K562 (cell line): Measurements from ENCODE around the gene PI4K2A. TPM values are rescaled to one million over a fixed set of nuclear protein-coding genes. Genes with fewer than 3 reads are reported as not detected.
A peak's percentile ranks its signal among the peaks of the same experiment; 100 is the strongest.

ENCODE experiments used
- CEBPG ChIP-seq, 3 experiments: fragments of 200-800 bp in 1 of 3; sonication (Bioruptor generic) in 1 of 3; sonication (generic) in 1 of 3; formaldehyde crosslinking in 1 of 3; IDR thresholded peaks in 2 of 3; conservative IDR thresholded peaks in 1 of 3; 2 replicates each; pipeline versions ENCODE4 v1.6.1 to v1.8.0; 2016 to 2022; ENCODE audit warnings: missing compliant biosample characterization in 2 of 3, missing genetic modification characterization in 2 of 3, mild to moderate bottlenecking in 1 of 3, missing genetic modification reagents in 1 of 3
- DPF2 ChIP-seq: fragments of 450-650 bp; IDR thresholded peaks from 2 replicates; pipeline ENCODE4 v1.6.1; 2016
- ESRRB ChIP-seq: fragments of 250-450 bp; sonication (Bioruptor Pico); IDR thresholded peaks from 2 replicates; pipeline ENCODE4 v1.5.0; 2020; ENCODE audit warnings: mild to moderate bottlenecking, moderate library complexity, borderline replicate concordance
- EWSR1 ChIP-seq: fragments of 450-650 bp; IDR thresholded peaks from 2 replicates; pipeline ENCODE4 v1.6.1; 2018; ENCODE audit warnings: borderline replicate concordance, mild to moderate bottlenecking, low read depth, moderate library complexity; ENCODE audit not compliant: partially characterized antibody
- FOXK2 ChIP-seq, 2 experiments: fragments of 450-650 bp; IDR thresholded peaks in 1 of 2; conservative IDR thresholded peaks in 1 of 2; 2 replicates each; pipeline ENCODE4 v1.6.1; 2016; ENCODE audit warnings: low read depth in 2 of 2, mild to moderate bottlenecking in 1 of 2
- HMBOX1 ChIP-seq: sonication (generic); IDR thresholded peaks from 2 replicates; pipeline ENCODE4 v1.6.1; 2016
- MBD2 ChIP-seq: sonication (generic); IDR thresholded peaks from 2 replicates; pipeline ENCODE4 v1.6.1; 2016; ENCODE audit warnings: low read depth, borderline replicate concordance
- MLLT1 ChIP-seq, 2 experiments: fragments of 450-650 bp; IDR thresholded peaks; 2 replicates each; pipeline ENCODE4 v1.6.1; 2016
- NCOA2 ChIP-seq, 2 experiments: fragments of 450-650 bp; IDR thresholded peaks; 2 replicates each; pipeline ENCODE4 v1.6.1; 2018; ENCODE audit warnings: mild to moderate bottlenecking in 2 of 2, moderate library complexity in 1 of 2; ENCODE audit not compliant: partially characterized antibody in 2 of 2
- NCOA4 ChIP-seq: fragments of 450-650 bp; IDR thresholded peaks from 2 replicates; pipeline ENCODE4 v1.6.1; 2018; ENCODE audit warnings: mild to moderate bottlenecking; ENCODE audit not compliant: partially characterized antibody
- POLR2G ChIP-seq: fragments of 200-400 bp; formaldehyde crosslinking; IDR thresholded peaks from 2 replicates; pipeline ENCODE4 v1.6.1; 2017; ENCODE audit warnings: low read depth, mild to moderate bottlenecking, antibody characterized with exemption, low read length, moderate library complexity
- POLR2H ChIP-seq: IDR thresholded peaks from 2 replicates; pipeline ENCODE4 v1.6.1; 2016; ENCODE audit warnings: missing genetic modification characterization, low read depth, mild to moderate bottlenecking, control low read depth, missing compliant biosample characterization, moderate library complexity
- RNF219 ChIP-seq: fragments of 250-450 bp; sonication (Bioruptor Pico); IDR thresholded peaks from 2 replicates; pipeline ENCODE4 v1.5.0; 2022; ENCODE audit warnings: mild to moderate bottlenecking
- TEAD1 ChIP-seq, 2 experiments: fragments of 450-650 bp in 1 of 2; sonication (generic) in 1 of 2; formaldehyde crosslinking; IDR thresholded peaks; 2 replicates each; pipeline versions ENCODE4 v1.4.0 to v1.8.0; 2020 to 2022; ENCODE audit warnings: mild to moderate bottlenecking in 2 of 2, missing genetic modification reagents in 1 of 2
- WHSC1 ChIP-seq: IDR thresholded peaks from one replicate; pipeline ENCODE4 v1.6.1; 2012; ENCODE audit warnings: low read length, control low read depth, inconsistent platforms
- ZBTB17 ChIP-seq: fragments of 450-650 bp; formaldehyde crosslinking; IDR thresholded peaks from 2 replicates; pipeline ENCODE4 v1.4.0; 2020; ENCODE audit warnings: mild to moderate bottlenecking
- ZBTB7A ChIP-seq: IDR thresholded peaks from 2 replicates; pipeline ENCODE4 v1.6.1; 2011; ENCODE audit warnings: low read depth, mild to moderate bottlenecking, low read length, moderate library complexity, borderline replicate concordance; ENCODE audit not compliant: control insufficient read depth
- ZNF347 ChIP-seq: fragments of 450-650 bp; formaldehyde crosslinking; IDR thresholded peaks from 2 replicates; pipeline ENCODE4 v1.4.0; 2020; ENCODE audit warnings: low read depth, mild to moderate bottlenecking, moderate library complexity
- ZNF57 ChIP-seq: fragments of 450-650 bp; formaldehyde crosslinking; IDR thresholded peaks from 2 replicates; pipeline ENCODE4 v1.4.0; 2020; ENCODE audit warnings: mild to moderate bottlenecking, moderate library complexity
- ZNF76 ChIP-seq: fragments of 250-450 bp; sonication (Bioruptor Pico); IDR thresholded peaks from 2 replicates; pipeline ENCODE4 v1.4.0; 2020; ENCODE audit warnings: mild to moderate bottlenecking, moderate library complexity, borderline replicate concordance
- polyA plus RNA-seq, 8 experiments: library from polyadenylated mRNA; depleted of rRNA in 4 of 8; stranded (reverse) in 5 of 8; unstranded in 3 of 8; fragments of >200 nt; fragmentation: Nextera tagmentation in 2 of 8; fragmentation: Illumina TruSeq in 1 of 8; extraction: Ambion mirVana in 2 of 8; extraction: Trizol in 1 of 8; gene quantifications; 2 replicates each; pipeline versions ENCODE4 v1.2.1 to v1.2.3, GENCODE V29; 2011 to 2014; ENCODE audit warnings: inconsistent platforms in 1 of 8, missing spikeins in 1 of 8
- total RNA-seq, 7 experiments: library from RNA; depleted of rRNA in 6 of 7; stranded (reverse); fragments of >200 nt in 6 of 7; fragmentation: Illumina TruSeq in 2 of 7; extraction: Trizol in 2 of 7; gene quantifications; 2 replicates each; pipeline versions ENCODE4 v1.2.1 to v1.2.3, GENCODE V29; 2011 to 2021; ENCODE audit warnings: low replicate concordance in 1 of 7

The PI4K2A gene
- total and polyA plus RNA-seq, 9 of the 15 experiments (the other 6 are each of a cell fraction or from before 2014, with no cell fraction given): 4.4 to 28.4 (median 16.5) TPM

GRCh38 chr10:97632949-97633884, 7.3 kb upstream of the PI4K2A start, which contains the start of gene MORN4 (continued):
- peak in 1 of 2 experiments; percentile 80; a peak in 1 of 4 replicates for TF ChIP-seq MLLT1 (IDR thresholded peaks at IDR 0.05)
- TF ChIP-seq ZNF347 (CRISPR knock-in tag): no peak
- no peak for TF ChIP-seq HMBOX1
- peak; percentile 100 for TF ChIP-seq MBD2
- 0 out of 2 replicates have a peak, but pooled peaks have one; percentile 41 for TF ChIP-seq POLR2H (tag)
- TF ChIP-seq TEAD1 (CRISPR knock-in tag; IDR thresholded peaks at IDR 0.05): no peak
- TF ChIP-seq ZNF76 (CRISPR knock-in tag): no peak
- TF ChIP-seq ZBTB7A: peak; percentile 56; the same call in 1 of the 2 replicates
- TF ChIP-seq ZNF57 (CRISPR knock-in tag): no peak
- no peak for TF ChIP-seq EWSR1
- TF ChIP-seq NCOA4: no peak
- no peak for TF ChIP-seq ESRRB
- TF ChIP-seq FOXK2 (conservative IDR thresholded peaks at IDR 0.05 in 1 of 2, IDR thresholded peaks at IDR 0.05 in 1 of 2; ENCODE audit: low read depth in 2 of 2): 0 out of 4 replicates have a peak, but pooled peaks of 1 of the 2 experiments have one; percentile 36
- TF ChIP-seq RNF219 (CRISPR knock-in tag): no peak
- no peak for TF ChIP-seq ZBTB17 (CRISPR knock-in tag)
- TF ChIP-seq POLR2G: peak; percentile 88
- TF ChIP-seq DPF2: 0 out of 2 replicates have a peak, but pooled peaks have one; percentile 7
- no peak for TF ChIP-seq WHSC1
- peak; percentile 59; the same call in 1 of the 2 replicates for TF ChIP-seq CEBPG (CRISPR knock-in tag; IDR thresholded peaks at IDR 0.05)
- peak; percentile 41 to 76; a peak in 2 of 4 replicates for TF ChIP-seq CEBPG (tag; conservative IDR thresholded peaks at IDR 0.05 in 1 of 2, IDR thresholded peaks at IDR 0.05 in 1 of 2)
- peak in 1 of 2 experiments; percentile 92 for TF ChIP-seq NCOA2 (IDR thresholded peaks at IDR 0.05; ENCODE audit: partially characterized antibody in 2 of 2)
